NCI-H2171 (cell line): Measurements from ENCODE around the gene KLC1.

Experiments
- DNase-seq: peaks from one replicate; lab custom pipeline; 2025; lab: John Stamatoyannopoulos, UW

KLC1 gene

DNA sequence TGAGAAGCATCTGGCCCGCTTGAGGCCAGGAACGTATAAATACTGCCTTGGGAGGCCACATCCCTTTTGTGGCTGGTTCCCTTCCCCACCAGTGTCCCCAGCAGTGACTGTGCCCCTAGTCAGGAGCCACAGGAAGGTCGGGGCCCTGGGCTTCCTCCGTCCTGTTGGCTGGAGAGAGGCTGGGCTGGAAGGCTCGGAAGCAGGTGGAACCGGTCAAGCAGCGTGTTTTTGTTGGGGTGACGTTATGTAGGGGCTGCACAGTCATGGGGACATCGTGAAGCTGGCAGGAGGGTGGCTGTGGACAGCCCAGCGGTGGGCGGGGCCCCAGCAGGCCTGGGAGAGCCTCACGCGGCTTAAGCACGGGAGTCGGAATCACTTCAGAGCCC, 76.1 kb downstream of the KLC1 start:
- DNase-seq, result no peak

DNA sequence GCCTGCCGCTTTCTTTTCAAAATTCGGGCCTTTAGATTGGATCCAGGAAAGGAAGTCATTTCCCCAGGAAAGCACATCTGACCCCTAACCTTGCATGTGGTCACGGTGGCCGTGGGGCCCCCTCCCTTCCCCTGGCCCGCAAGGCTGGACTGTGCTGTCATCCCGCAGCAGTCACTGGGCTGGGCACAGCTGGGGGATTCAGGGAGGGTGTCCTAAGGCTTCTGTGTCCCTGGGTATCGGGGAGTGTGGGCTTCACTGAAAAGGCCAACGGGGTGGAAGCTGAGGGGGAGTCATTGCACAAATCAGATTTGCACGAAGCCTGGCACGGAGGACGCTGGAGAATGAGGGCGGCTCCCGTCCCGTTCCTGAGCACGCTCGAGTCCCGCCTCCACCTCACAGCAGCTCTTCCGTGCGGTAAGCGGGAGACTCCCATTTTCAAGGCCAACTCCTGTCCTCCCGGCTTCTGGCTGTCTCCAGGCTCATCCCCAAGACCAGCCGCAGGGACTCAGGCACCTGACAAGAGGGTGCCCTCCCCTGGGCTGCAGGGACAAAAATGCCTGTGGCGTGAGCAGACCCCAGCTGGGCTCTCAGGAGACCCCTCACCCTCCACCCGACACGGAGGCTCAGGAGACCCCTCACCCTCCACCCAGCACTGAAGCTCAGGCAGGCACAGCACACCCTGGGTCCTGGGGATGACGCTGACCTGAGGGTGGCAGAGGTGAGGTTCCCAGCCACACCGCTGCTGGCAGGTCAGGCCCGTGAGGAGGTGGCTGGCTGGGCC, 76.7 kb downstream of the KLC1 start:
- no peak for DNase-seq

DNA sequence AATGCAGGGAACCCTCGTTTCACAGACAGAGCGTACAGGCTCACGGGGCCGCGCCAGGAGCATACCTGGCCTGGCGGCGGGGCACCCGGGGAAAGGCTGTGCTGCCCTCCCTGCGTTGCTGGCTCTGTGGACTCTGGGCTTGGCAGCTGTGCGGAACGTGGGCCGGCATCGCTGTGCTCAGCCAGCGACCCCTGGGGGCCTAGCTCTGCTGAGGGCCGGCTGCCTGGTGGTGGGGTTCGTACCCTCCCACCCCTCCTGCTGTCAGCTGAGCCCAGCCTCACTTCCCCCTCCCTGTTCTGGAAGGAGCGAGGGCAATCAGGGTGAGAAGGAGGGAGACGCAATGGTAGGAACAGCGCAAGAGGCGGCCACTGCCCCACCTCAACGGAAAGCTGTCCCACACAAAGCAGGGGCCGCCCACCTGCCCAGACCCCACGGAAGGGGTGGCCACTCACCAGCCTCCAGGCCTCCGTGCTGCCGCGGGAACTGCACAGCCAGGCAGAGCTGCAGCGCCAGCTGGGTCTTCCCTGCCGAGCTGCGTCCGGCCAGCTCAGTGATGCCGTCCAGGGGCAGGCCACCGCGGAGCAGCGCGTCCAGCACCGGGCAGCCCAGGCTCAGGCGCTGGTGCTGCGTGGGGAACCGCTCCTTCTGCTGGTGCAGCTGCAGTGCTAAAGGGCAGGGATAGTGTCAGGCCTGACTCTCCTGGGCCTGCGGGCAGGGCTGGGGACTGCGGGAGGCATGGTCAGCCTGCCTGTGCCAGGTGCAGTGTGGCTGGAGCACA, 77.7 kb downstream of the KLC1 start:
- DNase-seq, result no peak

DNA sequence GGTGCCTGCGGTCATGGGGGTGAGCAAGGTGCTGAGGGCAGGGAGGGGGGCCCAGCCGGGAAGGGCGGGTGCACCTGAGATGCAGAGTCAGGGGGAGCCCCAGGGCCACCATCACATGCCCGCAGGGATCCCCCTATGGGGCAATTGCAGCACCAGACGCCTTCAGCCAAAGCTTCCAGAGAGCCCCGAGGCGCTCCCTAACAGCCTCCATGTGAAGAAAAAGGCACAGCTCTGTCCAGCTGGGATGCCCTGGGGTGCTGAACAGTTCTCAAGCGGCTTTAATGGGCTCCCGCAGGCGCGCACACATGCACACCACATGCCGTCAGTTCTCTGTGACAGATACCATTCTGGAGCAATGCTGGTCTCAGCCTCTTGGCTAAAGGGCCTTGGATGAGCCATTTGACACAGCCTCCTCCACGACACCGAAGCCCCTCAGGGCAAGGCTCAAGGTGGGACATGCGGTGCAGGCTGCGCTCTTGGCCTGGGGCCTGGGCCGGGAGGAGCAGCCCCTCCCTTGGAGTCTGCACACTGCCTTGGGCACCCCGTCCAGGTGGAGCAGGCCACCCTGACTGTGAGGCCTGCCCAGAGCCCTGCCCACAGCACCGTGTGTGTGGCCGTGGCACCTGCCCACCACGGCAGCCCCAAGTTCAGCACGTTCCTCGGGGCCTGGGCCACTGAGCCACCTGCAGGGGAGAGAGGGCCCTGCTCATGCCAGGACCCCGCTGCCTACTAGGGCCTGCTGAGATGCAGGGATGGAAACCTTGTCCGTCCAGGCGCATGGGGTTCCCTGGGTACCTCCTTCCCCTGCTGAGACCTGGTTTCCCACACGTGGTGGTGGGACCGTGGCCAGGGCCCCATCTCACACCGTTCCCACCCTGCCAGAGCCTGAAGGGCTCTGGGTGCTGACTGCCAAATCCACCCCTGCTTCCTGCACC, 78.6 kb downstream of the KLC1 start:
- DNase-seq, result no peak

DNA sequence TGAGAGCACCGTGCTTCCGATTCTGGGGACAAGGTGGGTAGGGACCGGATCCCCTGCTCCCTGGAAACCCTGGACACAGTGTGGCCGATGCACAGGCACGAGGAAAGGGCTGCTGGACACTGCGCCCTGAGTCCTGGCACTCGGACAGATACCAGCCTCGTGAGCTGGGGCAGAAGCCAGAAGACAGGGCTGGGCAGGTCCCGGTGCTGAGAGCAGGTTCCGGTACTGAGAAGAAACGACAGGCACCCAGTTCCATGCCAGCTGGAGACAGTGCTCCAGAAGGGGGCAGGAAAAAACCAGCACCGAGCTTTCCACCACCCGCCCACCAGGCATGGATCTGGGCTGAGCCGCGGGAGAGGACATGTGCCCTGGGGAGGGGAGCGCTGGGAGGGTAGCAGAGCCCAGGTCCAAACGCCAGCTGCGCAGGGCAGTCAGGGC, 79.8 kb downstream of the KLC1 start:
- DNase-seq, result no peak

DNA sequence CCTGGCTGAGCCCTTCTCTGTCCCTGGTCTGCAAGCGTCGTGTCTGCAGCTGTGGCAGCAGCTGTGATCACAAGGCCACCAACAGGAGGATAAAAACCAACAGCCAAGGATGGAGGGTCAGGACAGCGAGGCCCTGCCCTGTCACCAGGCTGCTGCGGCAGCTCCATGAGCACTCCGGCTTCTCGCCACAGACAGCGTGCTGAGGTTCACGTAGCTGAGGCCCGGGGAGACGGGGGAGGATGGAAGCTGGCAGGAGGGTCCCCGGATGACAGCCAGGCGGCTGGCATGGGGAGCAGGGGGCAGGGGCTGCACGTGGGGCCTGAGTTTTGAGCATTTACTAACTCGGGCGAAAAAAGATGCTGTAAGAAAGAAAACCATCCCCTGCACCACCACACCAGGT, 80.8 kb downstream of the KLC1 start:
- no peak for DNase-seq

DNA sequence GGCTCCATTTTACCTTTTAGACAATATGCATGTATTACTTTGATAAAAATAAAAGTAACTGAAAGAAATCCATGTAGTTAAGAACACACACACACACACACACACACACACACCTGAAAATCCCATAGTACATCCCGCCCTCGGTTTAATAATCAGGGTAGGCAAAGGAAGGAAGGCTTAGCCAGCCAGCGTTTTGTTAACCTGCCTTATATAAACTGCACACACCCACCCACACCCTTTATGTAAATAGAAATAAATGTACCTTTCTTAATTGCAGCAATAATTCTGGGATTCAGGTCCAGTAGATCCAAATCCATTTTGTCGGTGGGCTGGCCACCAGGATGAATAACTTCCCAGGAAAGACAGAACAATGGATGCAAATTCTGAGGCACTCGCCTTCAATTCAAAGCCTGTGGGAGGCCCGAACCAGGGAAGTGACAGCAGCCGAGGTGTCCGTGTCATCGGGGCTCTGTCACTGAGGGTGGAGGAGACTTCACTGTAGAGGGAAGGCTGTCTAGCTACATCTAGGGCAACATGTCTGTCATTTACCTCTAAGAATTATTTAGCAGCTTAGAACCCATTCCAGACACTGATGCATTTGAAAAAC, 81.9 kb downstream of the KLC1 start:
- DNase-seq, result no peak

DNA sequence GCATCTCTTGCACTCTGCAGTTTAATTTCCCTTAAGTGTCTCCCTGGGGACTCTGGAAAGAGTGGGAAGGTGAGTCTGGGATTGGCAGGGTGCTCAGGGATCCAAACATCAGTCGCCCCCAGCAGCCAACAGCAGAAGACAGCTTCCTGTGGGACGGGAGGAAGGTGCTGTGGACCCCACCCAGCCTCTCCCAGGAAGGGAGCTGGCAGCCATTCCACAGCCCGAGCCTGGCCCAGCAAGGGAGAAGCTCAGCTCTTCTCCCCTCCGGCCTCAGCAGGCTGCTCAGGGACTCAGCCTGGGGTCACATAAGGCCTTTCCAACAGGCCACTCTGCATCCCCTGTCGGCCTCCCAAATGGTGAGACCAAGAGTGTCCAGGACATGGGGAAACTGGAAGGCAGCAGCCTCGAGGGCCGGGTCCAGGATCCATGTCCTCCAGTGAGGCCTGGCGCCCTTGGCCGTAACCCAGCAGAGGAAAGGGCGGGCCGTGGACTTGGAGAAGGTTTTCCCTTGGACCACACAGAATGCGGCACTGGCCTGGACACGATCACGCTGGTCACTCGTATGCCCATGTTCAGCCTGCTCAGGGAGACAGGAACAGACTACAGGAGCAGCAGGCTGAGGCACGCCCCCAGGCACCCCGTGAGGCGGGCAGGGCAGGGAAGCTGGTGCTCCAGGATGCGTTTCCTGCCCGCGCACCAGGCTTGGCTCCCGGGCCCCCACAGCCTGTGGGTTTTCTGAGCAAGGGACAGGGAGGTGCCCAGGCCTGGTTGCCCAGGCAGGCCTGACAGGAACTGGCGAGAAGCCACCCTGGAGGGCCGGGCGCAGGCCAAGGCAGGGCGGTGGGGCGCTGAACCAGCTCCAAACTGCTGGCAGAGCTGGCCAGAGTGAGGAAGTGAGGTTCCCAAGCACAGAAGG, 82.8 kb downstream of the KLC1 start:
- no peak for DNase-seq

DNA sequence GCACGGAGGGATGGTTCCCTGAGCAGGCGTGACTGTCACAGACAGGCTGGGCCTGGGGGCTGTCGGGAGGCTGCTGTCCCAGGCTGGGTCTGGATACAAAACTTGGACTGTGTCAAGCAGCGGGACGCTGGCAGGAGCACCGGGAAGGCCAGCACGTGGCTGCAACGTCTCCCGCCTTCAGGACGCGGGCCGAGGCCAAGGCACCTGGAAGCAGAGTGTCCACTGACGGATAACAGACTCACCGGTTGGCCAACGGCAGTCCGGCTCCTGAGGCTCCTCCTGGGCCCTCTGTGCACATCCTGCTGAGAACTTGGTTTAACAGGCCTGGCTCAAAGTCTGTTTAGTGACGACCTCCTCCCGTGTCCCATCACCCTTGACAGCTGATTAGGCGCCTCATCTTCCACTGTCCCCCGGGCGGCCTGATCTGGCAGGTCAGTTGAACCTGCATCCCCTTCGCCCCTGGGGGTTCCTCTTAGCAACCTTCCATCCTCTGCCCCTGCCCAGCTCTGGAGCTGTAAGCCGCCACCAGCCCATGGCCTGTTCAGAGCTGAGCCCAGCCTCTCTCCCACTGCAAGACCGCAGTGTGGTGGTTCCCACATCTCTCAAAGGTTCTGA, 83.7 kb downstream of the KLC1 start:
- DNase-seq, result no peak

DNA sequence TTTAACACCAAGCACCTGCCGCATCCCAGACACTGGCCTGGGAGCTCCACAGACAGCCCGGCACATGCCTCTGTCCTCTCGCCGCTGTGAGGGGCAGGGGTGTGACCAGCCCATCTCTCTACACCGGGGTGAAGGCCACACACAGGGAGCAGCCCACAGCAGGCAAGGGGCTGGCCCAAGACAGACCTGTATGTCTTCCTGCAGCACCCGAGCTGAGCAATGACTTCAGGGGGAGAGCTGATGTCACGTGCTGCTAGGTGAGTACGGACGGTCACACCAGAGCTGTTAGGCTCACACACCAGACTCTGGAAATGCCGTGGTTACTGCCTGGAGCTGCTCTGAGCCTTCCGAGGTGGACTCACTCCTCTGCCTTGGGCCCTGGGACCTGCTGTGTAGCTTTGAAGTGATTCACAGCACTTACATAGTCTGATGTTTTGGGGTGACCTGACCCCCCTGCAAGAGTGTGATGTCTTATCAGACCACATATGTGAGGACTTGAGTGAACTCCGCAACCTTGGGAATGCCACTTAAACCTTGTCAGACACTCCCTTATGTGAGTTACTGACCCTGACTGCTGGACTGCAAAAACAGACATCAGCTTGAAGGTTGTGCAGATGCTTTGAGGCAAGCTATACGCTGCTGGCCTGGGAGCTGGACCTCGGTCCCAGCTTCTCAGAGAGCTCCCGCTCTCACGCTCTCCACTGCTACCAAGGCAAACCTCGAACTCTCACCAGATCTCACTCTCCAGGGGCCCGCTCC, 84.5 kb downstream of the KLC1 start:
- DNase-seq, result no peak

DNA sequence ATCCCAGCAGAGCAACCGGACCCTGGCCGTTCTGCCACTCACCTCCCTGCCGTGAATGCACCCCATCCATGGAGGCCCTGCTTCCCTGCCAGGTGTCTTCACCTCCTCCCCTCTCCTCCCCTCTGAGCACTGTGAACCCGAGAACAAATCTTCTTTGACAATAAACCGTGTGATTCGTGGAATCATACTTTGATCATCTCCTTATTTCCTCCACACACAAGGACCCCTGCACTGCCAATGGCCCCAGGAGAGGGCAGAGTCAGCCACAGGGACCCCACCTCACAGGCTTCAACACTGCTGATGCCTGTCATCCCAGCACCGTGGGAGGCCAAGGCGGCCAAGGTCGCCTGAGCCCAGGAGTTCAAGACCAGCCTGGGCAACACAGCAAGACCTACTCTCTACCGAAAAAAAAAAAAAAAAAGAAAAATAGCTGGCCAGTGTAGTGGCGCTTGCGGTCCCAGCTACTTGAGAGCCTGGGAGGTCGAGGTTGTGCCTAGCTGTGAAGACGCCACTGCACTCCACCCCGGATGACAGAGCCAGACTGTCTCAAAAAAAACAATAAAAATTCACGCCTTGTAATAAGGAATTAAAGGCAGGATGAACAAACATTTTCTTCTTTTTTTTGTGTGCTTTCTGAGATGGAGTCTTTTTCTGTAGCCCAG, 85.2 kb downstream of the KLC1 start:
- DNase-seq, result no peak

DNA sequence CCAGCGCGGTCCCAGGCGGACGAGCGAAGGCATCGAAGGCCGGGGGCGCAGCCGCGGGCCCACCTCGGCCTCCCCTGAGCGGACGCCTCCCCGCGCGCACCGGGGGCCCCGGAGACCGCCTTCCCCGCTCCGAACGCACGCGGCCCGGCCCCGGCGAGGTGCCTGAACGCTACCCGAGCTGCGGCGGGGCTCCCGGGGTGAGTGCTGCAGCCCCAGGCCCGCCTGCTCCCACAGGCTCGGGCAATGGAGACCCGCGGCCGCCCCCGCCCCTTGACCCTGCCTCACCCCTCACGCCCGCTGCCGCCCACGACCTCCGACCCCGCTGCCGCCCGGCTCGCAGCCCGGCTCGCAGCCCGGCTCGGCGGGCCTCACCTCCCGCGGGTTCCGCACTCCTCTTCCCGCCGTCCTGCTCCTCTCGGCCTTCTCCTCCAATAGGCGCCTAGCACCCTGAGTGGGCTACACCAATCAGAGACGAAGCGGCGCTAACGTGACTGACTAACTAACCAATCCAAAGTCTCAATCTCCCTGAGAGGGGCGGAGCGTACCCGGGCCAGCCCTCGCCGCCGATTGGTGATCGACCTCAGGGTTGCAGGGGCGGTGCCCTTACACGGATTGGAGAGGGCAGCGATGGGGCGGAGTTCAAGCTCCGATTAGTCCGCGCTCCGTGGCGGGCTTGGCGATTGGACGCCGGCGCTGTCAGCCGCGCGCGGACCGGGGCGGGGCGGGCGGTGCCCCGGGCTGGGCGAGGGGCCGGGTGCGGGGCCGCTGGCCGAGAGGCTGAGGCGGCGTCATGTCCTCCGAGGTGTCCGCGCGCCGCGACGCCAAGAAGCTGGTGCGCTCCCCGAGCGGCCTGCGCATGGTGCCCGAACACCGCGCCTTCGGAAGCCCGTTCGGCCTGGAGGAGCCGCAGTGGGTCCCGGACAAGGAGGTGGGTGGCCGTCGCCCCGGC, 86.3 kb downstream of the KLC1 start, which contains the start of the genes XRCC3 and ZFYVE21:
TSS of gene XRCC3 (minus strand) at position 400 of the 949 bp plus-strand sequence. CDS start 4,364 bp downstream, outside the sequence.
TSS of gene ZFYVE21 (plus strand) at position 759 of the 949 bp plus-strand sequence. CDS start at position 791, 32 bp downstream.
- DNase-seq, result peak; percentile 100

DNA sequence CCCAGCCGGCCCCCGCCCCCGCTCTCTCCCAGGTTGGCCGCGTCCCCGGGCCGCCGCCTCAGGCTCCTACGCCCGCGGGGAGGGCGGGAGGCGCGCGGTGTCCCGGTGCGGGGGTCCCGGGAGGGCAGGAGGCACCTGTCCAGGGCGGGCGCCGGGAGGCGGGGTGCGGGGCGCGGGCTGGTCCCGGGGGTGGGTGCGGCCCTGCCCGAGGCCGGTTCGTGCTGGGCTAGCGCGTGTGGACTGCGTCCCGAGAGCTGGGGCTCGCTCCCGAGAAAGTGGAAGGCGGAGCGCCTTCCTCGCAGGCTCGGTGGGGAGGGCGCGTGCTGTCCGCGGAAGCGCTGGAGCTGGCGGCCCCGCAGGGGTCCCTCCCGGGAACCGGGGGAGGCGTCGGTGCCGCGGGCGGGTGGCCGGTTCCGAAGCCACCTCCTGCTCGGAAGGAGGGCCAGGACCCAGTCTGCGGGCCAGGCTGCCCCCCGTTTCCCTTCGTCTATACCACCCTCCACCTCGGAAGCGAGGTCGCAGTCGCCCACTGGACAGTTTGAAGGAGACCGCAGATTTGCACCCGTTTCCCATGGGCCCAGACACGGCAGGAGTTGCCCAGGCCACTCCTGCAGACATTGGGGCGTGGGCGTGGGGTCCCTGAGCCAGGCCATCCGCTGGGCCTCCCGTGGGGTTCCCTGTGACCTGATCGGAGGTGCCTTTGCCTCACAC, 87.2 kb downstream of the KLC1 start:
- no peak for DNase-seq

DNA sequence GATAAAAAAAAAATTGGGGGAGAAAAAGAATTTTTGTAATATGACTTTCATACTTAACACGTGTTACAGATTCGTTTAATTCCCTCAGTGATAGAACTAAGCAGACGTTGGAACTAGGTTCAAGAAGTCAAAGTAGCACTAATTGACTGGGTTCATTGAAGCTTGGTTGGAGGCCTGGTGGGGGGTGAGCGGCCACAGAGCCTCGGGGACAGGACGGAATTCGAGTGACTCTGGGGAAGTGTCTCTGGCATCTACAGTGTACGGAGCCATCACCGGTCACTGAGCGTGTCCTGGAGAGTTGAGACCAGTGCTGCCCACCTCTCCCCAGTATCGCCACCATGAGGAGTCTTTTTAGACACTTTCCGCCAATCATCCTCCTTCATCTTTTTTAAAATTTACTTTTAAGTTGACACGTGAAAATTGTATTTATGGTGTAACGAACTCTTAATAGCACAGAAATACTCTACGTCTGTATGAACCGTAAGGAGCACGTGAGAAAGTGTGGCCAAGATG, 87.9 kb downstream of the KLC1 start:
- DNase-seq, result no peak

DNA sequence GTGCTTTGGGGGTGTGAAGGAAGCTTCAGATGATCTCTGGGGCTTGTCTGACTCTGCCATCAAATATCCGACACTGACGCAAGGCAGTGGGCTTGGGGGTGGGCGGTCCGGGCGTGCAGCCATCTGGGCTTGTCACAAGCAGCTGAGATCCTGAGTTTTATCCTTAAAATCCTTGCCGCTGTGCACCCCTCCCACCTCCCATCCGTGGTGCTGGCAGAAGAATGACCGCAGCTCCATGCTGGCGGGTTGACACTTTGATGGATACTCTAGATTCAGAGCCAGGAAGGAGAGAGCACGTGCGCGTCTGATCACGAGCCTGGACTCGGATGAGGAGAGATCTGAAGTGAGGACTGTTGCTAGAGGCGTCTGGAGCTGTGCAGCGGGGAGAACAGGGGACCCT, 89.6 kb downstream of the KLC1 start:
- DNase-seq, result no peak

DNA sequence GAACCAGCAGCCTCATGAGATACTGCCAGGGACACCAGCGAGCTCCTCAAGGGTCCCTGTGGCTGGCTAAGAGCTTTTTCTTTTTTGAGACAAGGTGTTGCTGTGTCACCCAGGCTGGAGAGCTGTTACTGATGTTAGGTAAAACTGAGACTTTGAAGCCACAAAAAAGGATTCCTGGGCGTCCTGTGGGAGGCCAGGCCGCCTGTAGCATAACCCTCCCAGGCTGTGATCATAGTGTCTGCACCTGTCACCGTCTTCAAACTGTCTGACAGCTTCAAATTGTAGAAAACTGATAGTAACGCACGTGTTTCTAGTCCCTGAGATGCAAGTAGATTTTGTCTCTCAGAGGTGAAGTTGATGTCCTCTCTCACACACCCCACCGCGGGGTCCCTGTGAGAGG, 90.7 kb downstream of the KLC1 start:
- DNase-seq, result no peak
